Measurements from ENCODE around the gene DDAH1. TPM values are rescaled to one million over a fixed set of nuclear protein-coding genes. Genes with fewer than 3 reads are reported as not detected.

The DDAH1 gene
- total RNA-seq, 1 experiment from 2014 or later = 22.8 TPM

DNA sequence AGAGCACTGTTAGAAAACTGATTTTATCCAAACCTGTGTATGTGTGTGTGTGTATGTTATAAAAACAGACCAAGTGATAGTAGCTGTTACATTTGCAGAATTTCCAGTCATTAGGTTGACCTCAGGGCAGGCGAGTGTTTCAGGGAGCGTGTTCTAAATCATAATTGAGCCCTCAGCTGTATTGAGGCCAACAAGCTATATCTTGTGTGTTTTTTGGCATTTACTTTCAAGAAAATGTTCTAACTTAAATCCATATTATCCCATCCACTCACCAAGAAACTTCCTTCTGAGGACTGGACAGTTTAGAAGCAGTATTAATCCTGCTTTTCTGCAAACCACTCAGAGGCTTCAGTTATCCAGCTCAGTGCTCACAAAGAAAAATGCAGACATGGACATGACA lies 12.0 kb downstream of the DDAH1 start:
- Mint-ChIP-seq H3K9me3 (no peaks in the 10 kb centered on the region), H3K36me3 (no peaks in the 10 kb centered on the region), H3K27me3 (ENCODE audit: low read depth) (no peaks in the 10 kb centered on the region), H3K4me1 (peaks cover 5% of the 10 kb centered on the region), H3K27ac (no peak overlapping the region), H3K4me3 (no peak overlapping the region)
- no peak for TF ChIP-seq ZNF317 (CRISPR knock-in tag; IDR thresholded peaks at IDR 0.05; ENCODE audit: borderline replicate concordance, low read depth)
- no peak for TF ChIP-seq PRRX2 (CRISPR knock-in tag; IDR thresholded peaks at IDR 0.05)
- TF ChIP-seq ZNF512 (CRISPR knock-in tag; IDR thresholded peaks at IDR 0.05; ENCODE audit: borderline replicate concordance) = no peak
- no peak for TF ChIP-seq KAT7 (CRISPR knock-in tag; IDR thresholded peaks at IDR 0.05; ENCODE audit: borderline replicate concordance)
- TF ChIP-seq ZNF281 (CRISPR knock-in tag; IDR thresholded peaks at IDR 0.05) = no peak
- no peak for TF ChIP-seq ATF1 (CRISPR knock-in tag; IDR thresholded peaks at IDR 0.05)
- TF ChIP-seq ELF4 (CRISPR knock-in tag; IDR thresholded peaks at IDR 0.05; ENCODE audit: low read depth) = no peak
- CTCF ChIA-PET = no interaction called here
- POLR2A ChIA-PET = no interaction called here
- ATAC-seq (no peak), DNase-seq (ENCODE audit: low spot score) (no peak)

- POLR2A ChIA-PET = interaction anchor here (1.0 kb wide), 1 partner anchor 41 kb away, joined by 3 read pairs; no protein-coding TSS in a partner anchor
- peaks cover 21% of the 10 kb centered on the region for H3K4me1 Mint-ChIP-seq
- no peaks in the 10 kb centered on the region for H3K9me3 Mint-ChIP-seq
- CTCF ChIA-PET = no interaction called here
- TF ChIP-seq ZNF281 (CRISPR knock-in tag; IDR thresholded peaks at IDR 0.05) (no peak), ZNF138 (CRISPR knock-in tag; conservative IDR thresholded peaks at IDR 0.05) (no peak), USF1 (CRISPR knock-in tag; IDR thresholded peaks at IDR 0.05) (no peak), KAT7 (CRISPR knock-in tag; IDR thresholded peaks at IDR 0.05; ENCODE audit: borderline replicate concordance) (no peak), ETV6 (CRISPR knock-in tag; IDR thresholded peaks at IDR 0.05) (no peak), ATF1 (CRISPR knock-in tag; IDR thresholded peaks at IDR 0.05) (no peak)
- H3K27me3 Mint-ChIP-seq (ENCODE audit: low read depth) = no peaks in the 10 kb centered on the region
- ATAC-seq = no peak
- H3K4me3 Mint-ChIP-seq = no peak overlapping the region
- no peak for DNase-seq (ENCODE audit: low spot score)
- no peaks in the 10 kb centered on the region for H3K36me3 Mint-ChIP-seq
- H3K27ac Mint-ChIP-seq = no peak overlapping the region
Measured at GRCh38 chr1:85451236-85451830, 13.6 kb downstream of the DDAH1 start.

DNA sequence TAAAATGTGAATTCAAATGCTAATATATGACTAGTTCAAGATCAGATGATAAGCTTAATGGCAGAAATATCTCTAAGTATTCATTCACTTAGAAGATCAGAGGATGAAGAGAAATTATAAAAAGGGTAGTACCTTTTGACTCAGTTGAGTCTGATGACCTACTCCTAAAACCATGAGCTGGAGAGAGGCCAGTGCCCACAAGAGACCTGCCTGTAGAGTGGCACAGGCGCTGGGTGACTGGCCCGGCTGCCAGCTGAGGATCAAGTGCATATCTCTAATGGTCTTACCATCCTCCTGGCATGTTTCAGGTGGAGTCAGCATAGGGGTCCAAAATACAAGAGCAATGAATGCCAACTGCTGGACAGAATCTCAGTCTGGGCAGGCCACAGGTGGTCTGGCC lies 14.1 kb downstream of the DDAH1 start:
- ChIA-PET POLR2A (interaction anchor here (1.0 kb wide), 1 partner anchor 41 kb away, joined by 3 read pairs; no protein-coding TSS in a partner anchor), CTCF (no interaction called here)
- Mint-ChIP-seq H3K27ac (no peak overlapping the region), H3K9me3 (no peaks in the 10 kb centered on the region), H3K4me1 (peaks cover 26% of the 10 kb centered on the region), H3K36me3 (no peaks in the 10 kb centered on the region), H3K4me3 (no peak overlapping the region), H3K27me3 (ENCODE audit: low read depth) (no peaks in the 10 kb centered on the region)
- DNase-seq (ENCODE audit: low spot score) (no peak), ATAC-seq (no peak)
- TF ChIP-seq ZNF671 (CRISPR knock-in tag; IDR thresholded peaks at IDR 0.05) = no peak
- TF ChIP-seq ZSCAN18 (CRISPR knock-in tag; IDR thresholded peaks at IDR 0.05) = no peak
- TF ChIP-seq FOXJ3 (CRISPR knock-in tag; IDR thresholded peaks at IDR 0.05; ENCODE audit: borderline replicate concordance) = no peak
- TF ChIP-seq, protein P1, sequence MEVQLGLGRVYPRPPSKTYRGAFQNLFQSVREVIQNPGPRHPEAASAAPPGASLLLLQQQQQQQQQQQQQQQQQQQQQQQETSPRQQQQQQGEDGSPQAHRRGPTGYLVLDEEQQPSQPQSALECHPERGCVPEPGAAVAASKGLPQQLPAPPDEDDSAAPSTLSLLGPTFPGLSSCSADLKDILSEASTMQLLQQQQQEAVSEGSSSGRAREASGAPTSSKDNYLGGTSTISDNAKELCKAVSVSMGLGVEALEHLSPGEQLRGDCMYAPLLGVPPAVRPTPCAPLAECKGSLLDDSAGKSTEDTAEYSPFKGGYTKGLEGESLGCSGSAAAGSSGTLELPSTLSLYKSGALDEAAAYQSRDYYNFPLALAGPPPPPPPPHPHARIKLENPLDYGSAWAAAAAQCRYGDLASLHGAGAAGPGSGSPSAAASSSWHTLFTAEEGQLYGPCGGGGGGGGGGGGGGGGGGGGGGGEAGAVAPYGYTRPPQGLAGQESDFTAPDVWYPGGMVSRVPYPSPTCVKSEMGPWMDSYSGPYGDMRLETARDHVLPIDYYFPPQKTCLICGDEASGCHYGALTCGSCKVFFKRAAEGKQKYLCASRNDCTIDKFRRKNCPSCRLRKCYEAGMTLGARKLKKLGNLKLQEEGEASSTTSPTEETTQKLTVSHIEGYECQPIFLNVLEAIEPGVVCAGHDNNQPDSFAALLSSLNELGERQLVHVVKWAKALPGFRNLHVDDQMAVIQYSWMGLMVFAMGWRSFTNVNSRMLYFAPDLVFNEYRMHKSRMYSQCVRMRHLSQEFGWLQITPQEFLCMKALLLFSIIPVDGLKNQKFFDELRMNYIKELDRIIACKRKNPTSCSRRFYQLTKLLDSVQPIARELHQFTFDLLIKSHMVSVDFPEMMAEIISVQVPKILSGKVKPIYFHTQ (CRISPR knock-in tag; IDR thresholded peaks at IDR 0.05) = no peak
- no peak for TF ChIP-seq ZBTB21 (CRISPR knock-in tag; IDR thresholded peaks at IDR 0.05; ENCODE audit: borderline replicate concordance)
- TF ChIP-seq, protein P2, sequence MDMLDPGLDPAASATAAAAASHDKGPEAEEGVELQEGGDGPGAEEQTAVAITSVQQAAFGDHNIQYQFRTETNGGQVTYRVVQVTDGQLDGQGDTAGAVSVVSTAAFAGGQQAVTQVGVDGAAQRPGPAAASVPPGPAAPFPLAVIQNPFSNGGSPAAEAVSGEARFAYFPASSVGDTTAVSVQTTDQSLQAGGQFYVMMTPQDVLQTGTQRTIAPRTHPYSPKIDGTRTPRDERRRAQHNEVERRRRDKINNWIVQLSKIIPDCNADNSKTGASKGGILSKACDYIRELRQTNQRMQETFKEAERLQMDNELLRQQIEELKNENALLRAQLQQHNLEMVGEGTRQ (CRISPR knock-in tag; IDR thresholded peaks at IDR 0.05) = no peak
- TF ChIP-seq MAX (CRISPR knock-in tag; IDR thresholded peaks at IDR 0.05) = no peak

Data from WTC11 (cell line).